ENCODE results near the gene DOCK2. TPM values are rescaled to one million over a fixed set of nuclear protein-coding genes. Genes with fewer than 3 reads are reported as not detected.

The DOCK2 gene
- total and polyA plus RNA-seq, 9 of the 15 experiments (the other 6 are each of a cell fraction or from before 2014, with no cell fraction given) = 4.5 to 42.6 (median 20.5) TPM

- no peak overlapping the region for H2AFZ ChIP-seq (ENCODE audit: low read depth, low read length)
- DNase-seq (ENCODE audit: extremely low read depth in 1 of 4, low spot score in 3 of 4) (no peak), ATAC-seq (no peak), FAIRE-seq (no peak)
- no peaks in the 10 kb centered on the region for H3K36me3 ChIP-seq (ENCODE audit: control insufficient read depth, insufficient read depth, low read length)
- H3K27me3 ChIP-seq (ENCODE audit: control insufficient read depth in 2 of 2, insufficient read depth in 2 of 2, low read length in 2 of 2) = no peaks in the 10 kb centered on the region
- no peaks in the 10 kb centered on the region for H3K9me1 ChIP-seq (ENCODE audit: control insufficient read depth, insufficient read depth, low read length)
- no peak overlapping the region for H3K4me2 ChIP-seq (ENCODE audit: insufficient read depth, low read length)
- no peaks in the 10 kb centered on the region for H3K9me3 ChIP-seq (replicated peaks; ENCODE audit: control insufficient read depth, insufficient read depth, low read depth, low read length)
- POLR2A ChIA-PET = interaction anchor here (0.8 kb wide), 1 partner anchor 11 kb away, joined by 3 read pairs; no protein-coding TSS in a partner anchor
- no peaks in the 10 kb centered on the region for H3K79me2 ChIP-seq (ENCODE audit: control insufficient read depth, insufficient read depth, low read length)
- peaks cover 0 to 13% of the 10 kb centered on the region in 2 experiments; a peak in 3 of 5 replicates for H3K4me1 ChIP-seq (replicated peaks in 1 of 2; ENCODE audit: control insufficient read depth in 2 of 2, insufficient read depth in 2 of 2, low read length in 2 of 2)
- 65% methylated on average over 4 of the region's 4 CpGs for WGBS (ENCODE audit: insufficient coverage, low coverage, missing lambda C conversion rate)
- no peaks in the 10 kb centered on the region; the same call in 1 of the 2 replicates for H4K20me1 ChIP-seq (replicated peaks; ENCODE audit: control insufficient read depth, insufficient read depth, low read length)
- no peak overlapping the region for H3K9ac ChIP-seq (ENCODE audit: insufficient read depth in 1 of 2, low read depth in 2 of 2, low read length in 2 of 2)
- CTCF ChIA-PET (ENCODE audit: low intra/inter-chr PET ratio) = no interaction called here
- in situ Hi-C loops (cut with MboI) = no loop called here
- no peak overlapping the region for H3K4me3 ChIP-seq
- BruUV-seq (replicated peaks) = no TSS peak
- no peak overlapping the region for H3K27ac ChIP-seq (ENCODE audit: extremely low read depth, low read depth, low read length)
- intact Hi-C loops (cut with micrococcal nuclease) = no loop called here
- TF ChIP-seq PBX2 (CRISPR knock-in tag; IDR thresholded peaks at IDR 0.05; ENCODE audit: low read depth) (no peak), PBX2 (tag; conservative IDR thresholded peaks at IDR 0.05; ENCODE audit: low read depth) (no peak), BHLHE40 (IDR thresholded peaks at IDR 0.05; ENCODE audit: low read length) (no peak), CREB5 (CRISPR knock-in tag; IDR thresholded peaks at IDR 0.05) (no peak), NFATC3 (IDR thresholded peaks at IDR 0.05) (no peak), ZNF384 (IDR thresholded peaks at IDR 0.05; ENCODE audit: low read depth, low read length) (no peak), NFXL1 (CRISPR knock-in tag; IDR thresholded peaks at IDR 0.05) (no peak), HES1 (IDR thresholded peaks at IDR 0.05; ENCODE audit: low read depth) (no peak), GTF2F1 (IDR thresholded peaks at IDR 0.05; ENCODE audit: low read depth, low read length) (no peak)
- TF ChIP-seq, protein P1, sequence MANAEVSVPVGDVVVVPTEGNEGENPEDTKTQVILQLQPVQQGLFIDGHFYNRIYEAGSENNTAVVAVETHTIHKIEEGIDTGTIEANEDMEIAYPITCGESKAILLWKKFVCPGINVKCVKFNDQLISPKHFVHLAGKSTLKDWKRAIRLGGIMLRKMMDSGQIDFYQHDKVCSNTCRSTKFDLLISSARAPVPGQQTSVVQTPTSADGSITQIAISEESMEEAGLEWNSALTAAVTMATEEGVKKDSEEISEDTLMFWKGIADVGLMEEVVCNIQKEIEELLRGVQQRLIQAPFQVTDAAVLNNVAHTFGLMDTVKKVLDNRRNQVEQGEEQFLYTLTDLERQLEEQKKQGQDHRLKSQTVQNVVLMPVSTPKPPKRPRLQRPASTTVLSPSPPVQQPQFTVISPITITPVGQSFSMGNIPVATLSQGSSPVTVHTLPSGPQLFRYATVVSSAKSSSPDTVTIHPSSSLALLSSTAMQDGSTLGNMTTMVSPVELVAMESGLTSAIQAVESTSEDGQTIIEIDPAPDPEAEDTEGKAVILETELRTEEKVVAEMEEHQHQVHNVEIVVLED (CRISPR knock-in tag; IDR thresholded peaks at IDR 0.05) = no peak
- TF ChIP-seq, protein P2, sequence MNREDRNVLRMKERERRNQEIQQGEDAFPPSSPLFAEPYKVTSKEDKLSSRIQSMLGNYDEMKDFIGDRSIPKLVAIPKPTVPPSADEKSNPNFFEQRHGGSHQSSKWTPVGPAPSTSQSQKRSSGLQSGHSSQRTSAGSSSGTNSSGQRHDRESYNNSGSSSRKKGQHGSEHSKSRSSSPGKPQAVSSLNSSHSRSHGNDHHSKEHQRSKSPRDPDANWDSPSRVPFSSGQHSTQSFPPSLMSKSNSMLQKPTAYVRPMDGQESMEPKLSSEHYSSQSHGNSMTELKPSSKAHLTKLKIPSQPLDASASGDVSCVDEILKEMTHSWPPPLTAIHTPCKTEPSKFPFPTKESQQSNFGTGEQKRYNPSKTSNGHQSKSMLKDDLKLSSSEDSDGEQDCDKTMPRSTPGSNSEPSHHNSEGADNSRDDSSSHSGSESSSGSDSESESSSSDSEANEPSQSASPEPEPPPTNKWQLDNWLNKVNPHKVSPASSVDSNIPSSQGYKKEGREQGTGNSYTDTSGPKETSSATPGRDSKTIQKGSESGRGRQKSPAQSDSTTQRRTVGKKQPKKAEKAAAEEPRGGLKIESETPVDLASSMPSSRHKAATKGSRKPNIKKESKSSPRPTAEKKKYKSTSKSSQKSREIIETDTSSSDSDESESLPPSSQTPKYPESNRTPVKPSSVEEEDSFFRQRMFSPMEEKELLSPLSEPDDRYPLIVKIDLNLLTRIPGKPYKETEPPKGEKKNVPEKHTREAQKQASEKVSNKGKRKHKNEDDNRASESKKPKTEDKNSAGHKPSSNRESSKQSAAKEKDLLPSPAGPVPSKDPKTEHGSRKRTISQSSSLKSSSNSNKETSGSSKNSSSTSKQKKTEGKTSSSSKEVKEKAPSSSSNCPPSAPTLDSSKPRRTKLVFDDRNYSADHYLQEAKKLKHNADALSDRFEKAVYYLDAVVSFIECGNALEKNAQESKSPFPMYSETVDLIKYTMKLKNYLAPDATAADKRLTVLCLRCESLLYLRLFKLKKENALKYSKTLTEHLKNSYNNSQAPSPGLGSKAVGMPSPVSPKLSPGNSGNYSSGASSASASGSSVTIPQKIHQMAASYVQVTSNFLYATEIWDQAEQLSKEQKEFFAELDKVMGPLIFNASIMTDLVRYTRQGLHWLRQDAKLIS (CRISPR knock-in tag; IDR thresholded peaks at IDR 0.05) = no peak
Observed at GRCh38 chr5:169798906-169799660, 162.0 kb downstream of the DOCK2 start.

Data from K562 (cell line).